GM23338 (cell line): ENCODE data around the gene C1orf21. TPM values are rescaled to one million over a fixed set of nuclear protein-coding genes. Genes with fewer than 3 reads are reported as not detected.

Source experiments
- ATAC-seq: fragments of 200-7000 bp; cut with Tn5 transposase; 3 replicates; pipeline ENCODE4 v1.9.1; 2020
- DNase-seq: peaks from one replicate; pipeline ENCODE4 v3.0.0-alpha.2; 2015; ENCODE audit warnings: low spot score
- H2AFZ ChIP-seq: fragments of 200-600 bp; sonication (generic); 2 replicates; pipeline ENCODE4 v1.8.0; 2016; ENCODE audit warnings: antibody characterized with exemption, mild to moderate bottlenecking, moderate library complexity
- H3F3A ChIP-seq: fragments of 200-600 bp; sonication (generic); replicated peaks from 2 replicates; pipeline ENCODE4 v1.8.0; 2017; ENCODE audit warnings: antibody characterized with exemption, mixed run types, low read depth
- H3K27ac ChIP-seq: fragments of 200-600 bp; sonication (generic); 2 replicates; pipeline ENCODE4 v1.6.1; 2016; ENCODE audit warnings: low read depth
- H3K27me3 ChIP-seq: fragments of 200-600 bp; sonication (generic); 2 replicates; pipeline ENCODE4 v1.8.0; 2016; ENCODE audit warnings: mild to moderate bottlenecking, mixed run types, moderate library complexity; ENCODE audit not compliant: insufficient read depth
- H3K36me3 ChIP-seq: fragments of 200-600 bp; sonication (generic); 2 replicates; pipeline ENCODE4 v1.8.0; 2016; ENCODE audit warnings: mild to moderate bottlenecking; ENCODE audit not compliant: insufficient read depth
- H3K4me1 ChIP-seq: fragments of 200-600 bp; sonication (generic); 2 replicates; pipeline ENCODE4 v1.8.0; 2016; ENCODE audit warnings: mild to moderate bottlenecking, moderate library complexity; ENCODE audit not compliant: insufficient read depth
- H3K4me2 ChIP-seq: fragments of 200-600 bp; sonication (generic); 2 replicates; pipeline ENCODE4 v1.7.1; 2017; ENCODE audit warnings: mixed run types
- H3K4me3 ChIP-seq: fragments of 200-600 bp; sonication (generic); 2 replicates; pipeline ENCODE4 v1.6.1; 2016; ENCODE audit warnings: mixed run types
- H3K79me2 ChIP-seq: fragments of 200-600 bp; sonication (generic); replicated peaks from 2 replicates; pipeline ENCODE4 v1.8.0; 2017; ENCODE audit warnings: mild to moderate bottlenecking; ENCODE audit not compliant: insufficient read depth
- H3K9me2 ChIP-seq: fragments of 200-600 bp; sonication (generic); 2 replicates; pipeline ENCODE4 v1.8.0; 2017; ENCODE audit not compliant: insufficient read depth
- H4K20me1 ChIP-seq: fragments of 200-600 bp; sonication (generic); replicated peaks from 2 replicates; pipeline ENCODE4 v1.8.0; 2017; ENCODE audit warnings: mild to moderate bottlenecking; ENCODE audit not compliant: insufficient read depth
- H3K27ac Mint-ChIP-seq: 2 replicates; pipeline ENCODE4 v1.8.0; 2020; ENCODE audit warnings: inconsistent platforms, mild to moderate bottlenecking, moderate library complexity, mixed read lengths
- H3K27me3 Mint-ChIP-seq: 3 replicates; pipeline ENCODE4 v1.8.0; 2022; ENCODE audit warnings: low read depth, mild to moderate bottlenecking, moderate library complexity, mixed read lengths, inconsistent platforms; ENCODE audit not compliant: insufficient read depth, poor library complexity
- H3K36me3 Mint-ChIP-seq: 3 replicates; pipeline ENCODE4 v1.8.0; 2021; ENCODE audit warnings: low read depth, mild to moderate bottlenecking, inconsistent platforms, moderate library complexity, mixed read lengths
- H3K4me1 Mint-ChIP-seq: 3 replicates; pipeline ENCODE4 v1.8.0; 2020; ENCODE audit warnings: mild to moderate bottlenecking, inconsistent platforms, mixed read lengths
- H3K4me3 Mint-ChIP-seq: 3 replicates; pipeline ENCODE4 v1.8.0; 2021; ENCODE audit warnings: moderate library complexity, mild to moderate bottlenecking, inconsistent platforms, mixed read lengths
- H3K9me3 Mint-ChIP-seq: 3 replicates; pipeline ENCODE4 v1.8.0; 2020; ENCODE audit warnings: moderate library complexity, mild to moderate bottlenecking, inconsistent platforms, mixed read lengths
- CREB1 ChIP-seq: fragments of 250-450 bp; sonication (Bioruptor Pico); IDR thresholded peaks from 2 replicates; pipeline ENCODE4 v1.5.0; 2020; ENCODE audit warnings: low read depth, mild to moderate bottlenecking, moderate library complexity
- EZH2 ChIP-seq: fragments of 200-600 bp; sonication (generic); IDR thresholded peaks from one replicate; pipeline ENCODE4 v1.8.0; 2017; ENCODE audit warnings: antibody characterized with exemption, mild to moderate bottlenecking, low read depth; ENCODE audit not compliant: unreplicated experiment
- JUNB ChIP-seq: IDR thresholded peaks from one replicate; pipeline ENCODE4 v1.6.1; 2016; ENCODE audit warnings: antibody characterized with exemption; ENCODE audit not compliant: unreplicated experiment
- NANOG ChIP-seq: IDR thresholded peaks from 2 replicates; pipeline ENCODE4 v1.6.1; 2016; ENCODE audit warnings: antibody characterized with exemption, borderline replicate concordance
- POLR2AphosphoS5 ChIP-seq: IDR thresholded peaks from 2 replicates; pipeline ENCODE4 v1.6.1; 2016; ENCODE audit warnings: antibody characterized with exemption, low read depth
- STAT1 ChIP-seq: IDR thresholded peaks from one replicate; pipeline ENCODE4 v1.6.1; 2016; ENCODE audit warnings: antibody characterized with exemption; ENCODE audit not compliant: unreplicated experiment
- ZNF331 ChIP-seq: fragments of 250-450 bp; sonication (Bioruptor Pico); IDR thresholded peaks from 2 replicates; pipeline ENCODE4 v1.5.0; 2020; ENCODE audit warnings: low read depth, mild to moderate bottlenecking, moderate library complexity
- polyA plus RNA-seq: library from polyadenylated mRNA; unstranded; fragments of >200 nt; fragmentation: Nextera tagmentation; extraction: Ambion mirVana; gene quantifications from 2 replicates; pipeline ENCODE4 v1.2.1, GENCODE V29; 2016
- total RNA-seq: library from RNA; depleted of rRNA; stranded (reverse); fragments of >200 nt; shearing (Covaris generic); gene quantifications from 2 replicates; pipeline ENCODE4 v1.2.3, GENCODE V29; 2014
- TF ChIP-seq, protein P1 (sequence below): fragments of 250-450 bp; sonication (Bioruptor Pico); IDR thresholded peaks from 2 replicates; pipeline ENCODE4 v1.5.0; 2020; ENCODE audit warnings: mild to moderate bottlenecking, moderate library complexity
- TF ChIP-seq, protein P2 (sequence below): IDR thresholded peaks from one replicate; pipeline ENCODE4 v1.6.1; 2018; ENCODE audit warnings: antibody characterized with exemption; ENCODE audit not compliant: unreplicated experiment
- TF ChIP-seq, protein P3 (sequence below): IDR thresholded peaks from 2 replicates; pipeline ENCODE4 v1.6.1; 2016; ENCODE audit warnings: antibody characterized with exemption

C1orf21 gene
- total and polyA plus RNA-seq, 2 experiments from 2014 or later = 28.0 to 40.4 TPM

DNA sequence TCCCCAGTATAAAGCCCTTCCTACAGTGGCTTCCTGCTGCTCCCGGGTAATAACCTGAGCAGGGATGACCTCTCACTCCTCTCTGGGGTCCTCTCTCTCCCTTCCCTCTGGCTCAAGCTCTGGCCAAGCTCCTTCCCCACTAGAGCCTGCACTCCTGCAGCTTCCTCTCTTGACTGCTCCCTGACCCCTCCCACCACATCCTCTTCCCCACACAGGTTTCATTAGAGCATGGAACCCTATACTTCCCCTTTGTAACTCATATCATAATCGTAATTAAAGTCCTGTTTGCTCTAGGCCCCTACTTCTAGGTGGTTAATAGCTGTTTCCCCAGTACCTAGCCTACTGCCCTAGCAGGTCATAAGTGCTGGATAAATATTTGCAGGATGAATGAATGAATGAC lies 146.2 kb downstream of the C1orf21 start (continued):
- TF ChIP-seq, protein P1, sequence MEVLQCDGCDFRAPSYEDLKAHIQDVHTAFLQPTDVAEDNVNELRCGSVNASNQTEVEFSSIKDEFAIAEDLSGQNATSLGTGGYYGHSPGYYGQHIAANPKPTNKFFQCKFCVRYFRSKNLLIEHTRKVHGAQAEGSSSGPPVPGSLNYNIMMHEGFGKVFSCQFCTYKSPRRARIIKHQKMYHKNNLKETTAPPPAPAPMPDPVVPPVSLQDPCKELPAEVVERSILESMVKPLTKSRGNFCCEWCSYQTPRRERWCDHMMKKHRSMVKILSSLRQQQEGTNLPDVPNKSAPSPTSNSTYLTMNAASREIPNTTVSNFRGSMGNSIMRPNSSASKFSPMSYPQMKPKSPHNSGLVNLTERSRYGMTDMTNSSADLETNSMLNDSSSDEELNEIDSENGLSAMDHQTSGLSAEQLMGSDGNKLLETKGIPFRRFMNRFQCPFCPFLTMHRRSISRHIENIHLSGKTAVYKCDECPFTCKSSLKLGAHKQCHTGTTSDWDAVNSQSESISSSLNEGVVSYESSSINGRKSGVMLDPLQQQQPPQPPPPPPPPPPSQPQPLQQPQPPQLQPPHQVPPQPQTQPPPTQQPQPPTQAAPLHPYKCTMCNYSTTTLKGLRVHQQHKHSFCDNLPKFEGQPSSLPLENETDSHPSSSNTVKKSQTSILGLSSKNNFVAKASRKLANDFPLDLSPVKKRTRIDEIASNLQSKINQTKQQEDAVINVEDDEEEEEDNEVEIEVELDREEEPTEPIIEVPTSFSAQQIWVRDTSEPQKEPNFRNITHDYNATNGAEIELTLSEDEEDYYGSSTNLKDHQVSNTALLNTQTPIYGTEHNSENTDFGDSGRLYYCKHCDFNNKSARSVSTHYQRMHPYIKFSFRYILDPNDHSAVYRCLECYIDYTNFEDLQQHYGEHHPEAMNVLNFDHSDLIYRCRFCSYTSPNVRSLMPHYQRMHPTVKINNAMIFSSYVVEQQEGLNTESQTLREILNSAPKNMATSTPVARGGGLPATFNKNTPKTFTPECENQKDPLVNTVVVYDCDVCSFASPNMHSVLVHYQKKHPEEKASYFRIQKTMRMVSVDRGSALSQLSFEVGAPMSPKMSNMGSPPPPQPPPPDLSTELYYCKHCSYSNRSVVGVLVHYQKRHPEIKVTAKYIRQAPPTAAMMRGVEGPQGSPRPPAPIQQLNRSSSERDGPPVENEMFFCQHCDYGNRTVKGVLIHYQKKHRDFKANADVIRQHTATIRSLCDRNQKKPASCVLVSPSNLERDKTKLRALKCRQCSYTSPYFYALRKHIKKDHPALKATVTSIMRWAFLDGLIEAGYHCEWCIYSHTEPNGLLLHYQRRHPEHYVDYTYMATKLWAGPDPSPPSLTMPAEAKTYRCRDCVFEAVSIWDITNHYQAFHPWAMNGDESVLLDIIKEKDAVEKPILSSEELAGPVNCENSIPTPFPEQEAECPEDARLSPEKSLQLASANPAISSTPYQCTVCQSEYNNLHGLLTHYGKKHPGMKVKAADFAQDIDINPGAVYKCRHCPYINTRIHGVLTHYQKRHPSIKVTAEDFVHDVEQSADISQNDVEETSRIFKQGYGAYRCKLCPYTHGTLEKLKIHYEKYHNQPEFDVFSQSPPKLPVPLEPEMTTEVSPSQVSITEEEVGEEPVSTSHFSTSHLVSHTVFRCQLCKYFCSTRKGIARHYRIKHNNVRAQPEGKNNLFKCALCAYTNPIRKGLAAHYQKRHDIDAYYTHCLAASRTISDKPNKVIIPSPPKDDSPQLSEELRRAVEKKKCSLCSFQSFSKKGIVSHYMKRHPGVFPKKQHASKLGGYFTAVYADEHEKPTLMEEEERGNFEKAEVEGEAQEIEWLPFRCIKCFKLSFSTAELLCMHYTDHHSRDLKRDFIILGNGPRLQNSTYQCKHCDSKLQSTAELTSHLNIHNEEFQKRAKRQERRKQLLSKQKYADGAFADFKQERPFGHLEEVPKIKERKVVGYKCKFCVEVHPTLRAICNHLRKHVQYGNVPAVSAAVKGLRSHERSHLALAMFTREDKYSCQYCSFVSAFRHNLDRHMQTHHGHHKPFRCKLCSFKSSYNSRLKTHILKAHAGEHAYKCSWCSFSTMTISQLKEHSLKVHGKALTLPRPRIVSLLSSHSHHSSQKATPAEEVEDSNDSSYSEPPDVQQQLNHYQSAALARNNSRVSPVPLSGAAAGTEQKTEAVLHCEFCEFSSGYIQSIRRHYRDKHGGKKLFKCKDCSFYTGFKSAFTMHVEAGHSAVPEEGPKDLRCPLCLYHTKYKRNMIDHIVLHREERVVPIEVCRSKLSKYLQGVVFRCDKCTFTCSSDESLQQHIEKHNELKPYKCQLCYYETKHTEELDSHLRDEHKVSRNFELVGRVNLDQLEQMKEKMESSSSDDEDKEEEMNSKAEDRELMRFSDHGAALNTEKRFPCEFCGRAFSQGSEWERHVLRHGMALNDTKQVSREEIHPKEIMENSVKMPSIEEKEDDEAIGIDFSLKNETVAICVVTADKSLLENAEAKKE = no peak
- TF ChIP-seq CREB1 (CRISPR knock-in tag) (no peak), JUNB (no peak), STAT1 (no peak)
- TF ChIP-seq, protein P2, sequence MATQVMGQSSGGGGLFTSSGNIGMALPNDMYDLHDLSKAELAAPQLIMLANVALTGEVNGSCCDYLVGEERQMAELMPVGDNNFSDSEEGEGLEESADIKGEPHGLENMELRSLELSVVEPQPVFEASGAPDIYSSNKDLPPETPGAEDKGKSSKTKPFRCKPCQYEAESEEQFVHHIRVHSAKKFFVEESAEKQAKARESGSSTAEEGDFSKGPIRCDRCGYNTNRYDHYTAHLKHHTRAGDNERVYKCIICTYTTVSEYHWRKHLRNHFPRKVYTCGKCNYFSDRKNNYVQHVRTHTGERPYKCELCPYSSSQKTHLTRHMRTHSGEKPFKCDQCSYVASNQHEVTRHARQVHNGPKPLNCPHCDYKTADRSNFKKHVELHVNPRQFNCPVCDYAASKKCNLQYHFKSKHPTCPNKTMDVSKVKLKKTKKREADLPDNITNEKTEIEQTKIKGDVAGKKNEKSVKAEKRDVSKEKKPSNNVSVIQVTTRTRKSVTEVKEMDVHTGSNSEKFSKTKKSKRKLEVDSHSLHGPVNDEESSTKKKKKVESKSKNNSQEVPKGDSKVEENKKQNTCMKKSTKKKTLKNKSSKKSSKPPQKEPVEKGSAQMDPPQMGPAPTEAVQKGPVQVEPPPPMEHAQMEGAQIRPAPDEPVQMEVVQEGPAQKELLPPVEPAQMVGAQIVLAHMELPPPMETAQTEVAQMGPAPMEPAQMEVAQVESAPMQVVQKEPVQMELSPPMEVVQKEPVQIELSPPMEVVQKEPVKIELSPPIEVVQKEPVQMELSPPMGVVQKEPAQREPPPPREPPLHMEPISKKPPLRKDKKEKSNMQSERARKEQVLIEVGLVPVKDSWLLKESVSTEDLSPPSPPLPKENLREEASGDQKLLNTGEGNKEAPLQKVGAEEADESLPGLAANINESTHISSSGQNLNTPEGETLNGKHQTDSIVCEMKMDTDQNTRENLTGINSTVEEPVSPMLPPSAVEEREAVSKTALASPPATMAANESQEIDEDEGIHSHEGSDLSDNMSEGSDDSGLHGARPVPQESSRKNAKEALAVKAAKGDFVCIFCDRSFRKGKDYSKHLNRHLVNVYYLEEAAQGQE = no peak

DNA sequence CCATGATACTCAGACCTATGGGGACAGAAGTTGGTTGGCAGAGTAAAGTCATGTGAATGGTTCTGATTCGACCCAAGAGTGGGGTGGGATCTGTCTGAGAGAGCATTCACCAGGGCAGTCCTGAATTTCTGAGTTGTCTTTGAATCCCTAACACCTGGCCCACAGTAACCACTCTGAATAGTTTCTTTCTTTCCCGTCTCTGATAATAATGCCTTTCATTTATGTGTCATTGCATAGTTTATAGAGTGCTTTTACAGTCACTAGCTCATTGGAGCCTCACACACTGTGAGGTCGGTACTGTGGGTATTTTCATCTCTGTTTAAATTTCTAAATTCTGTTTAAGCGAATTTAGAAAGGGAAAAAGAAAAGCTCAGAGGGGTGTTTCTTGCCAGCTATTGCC lies 147.1 kb downstream of the C1orf21 start:
- ATAC-seq = no peak
- H3F3A ChIP-seq = no peaks in the 10 kb centered on the region
- no peaks in the 10 kb centered on the region for H3K27me3 Mint-ChIP-seq
- no peak overlapping the region for H3K4me2 ChIP-seq
- no peaks in the 10 kb centered on the region for H3K9me2 ChIP-seq
- no peak for DNase-seq
- H3K4me1 ChIP-seq = no peaks in the 10 kb centered on the region
- H3K36me3 ChIP-seq = no peaks in the 10 kb centered on the region
- no peak overlapping the region for H3K4me3 ChIP-seq
- no peak overlapping the region for H3K27ac Mint-ChIP-seq
- H4K20me1 ChIP-seq = 0 out of 2 replicates have a peak, but pooled peaks cover 3% of the 10 kb centered on the region
- H2AFZ ChIP-seq = no peak overlapping the region
- H3K27ac ChIP-seq = no peak overlapping the region
- H3K9me3 Mint-ChIP-seq = peaks cover 1% of the 10 kb centered on the region; the same call in 1 of the 3 replicates
- no peaks in the 10 kb centered on the region for H3K27me3 ChIP-seq
- H3K79me2 ChIP-seq = peaks cover 4% of the 10 kb centered on the region
- peaks cover 6% of the 10 kb centered on the region; the same call in 2 of the 3 replicates for H3K4me1 Mint-ChIP-seq
- H3K4me3 Mint-ChIP-seq = no peak overlapping the region
- H3K36me3 Mint-ChIP-seq = peaks cover 22% of the 10 kb centered on the region
- no peak for TF ChIP-seq POLR2AphosphoS5
- TF ChIP-seq ZNF331 (CRISPR knock-in tag) = no peak
- no peak for TF ChIP-seq NANOG
- TF ChIP-seq, protein P3, sequence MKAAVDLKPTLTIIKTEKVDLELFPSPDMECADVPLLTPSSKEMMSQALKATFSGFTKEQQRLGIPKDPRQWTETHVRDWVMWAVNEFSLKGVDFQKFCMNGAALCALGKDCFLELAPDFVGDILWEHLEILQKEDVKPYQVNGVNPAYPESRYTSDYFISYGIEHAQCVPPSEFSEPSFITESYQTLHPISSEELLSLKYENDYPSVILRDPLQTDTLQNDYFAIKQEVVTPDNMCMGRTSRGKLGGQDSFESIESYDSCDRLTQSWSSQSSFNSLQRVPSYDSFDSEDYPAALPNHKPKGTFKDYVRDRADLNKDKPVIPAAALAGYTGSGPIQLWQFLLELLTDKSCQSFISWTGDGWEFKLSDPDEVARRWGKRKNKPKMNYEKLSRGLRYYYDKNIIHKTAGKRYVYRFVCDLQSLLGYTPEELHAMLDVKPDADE = no peak
- TF ChIP-seq STAT1 = no peak
- TF ChIP-seq EZH2 = no peak
- TF ChIP-seq, protein P2 = no peak
- no peak for TF ChIP-seq CREB1 (CRISPR knock-in tag)
